Right atrium auricular region (tissue), 2 donors: ENCODE measurements around the gene LENG1. TPM values are rescaled to one million over a fixed set of nuclear protein-coding genes. Genes with fewer than 3 reads are reported as not detected.

ENCODE experiments used
- DNase-seq: peaks from one replicate; pipeline ENCODE4 v3.0.0-alpha.2; 2019; ENCODE audit warnings: low spot score
- H3K27ac ChIP-seq, 2 donors: fragments of 200-600 bp; sonication (generic); 1 replicate in 1 of 2; 2 replicates in 1 of 2; pipeline ENCODE4 v1.5.1; 2016 to 2019
- H3K27me3 ChIP-seq, 2 donors: fragments of 200-600 bp; sonication (generic); one replicate each; pipeline versions ENCODE4 v1.5.1 to v1.6.0; 2017 to 2019
- H3K36me3 ChIP-seq: fragments of 200-600 bp; sonication (generic); one replicate; pipeline ENCODE4 v1.5.1; 2016
- H3K4me1 ChIP-seq, 2 donors: fragments of 200-600 bp; sonication (generic); one replicate each; pipeline versions ENCODE4 v1.5.1 to v1.6.0; 2017 to 2019
- H3K4me3 ChIP-seq, 2 donors: fragments of 200-600 bp; sonication (generic); 1 replicate in 1 of 2; 2 replicates in 1 of 2; pipeline ENCODE4 v1.5.1; 2017 to 2019; ENCODE audit warnings: mild to moderate bottlenecking in 1 of 2, moderate library complexity in 1 of 2
- H3K9me3 ChIP-seq, 2 donors: fragments of 200-600 bp; sonication (generic); one replicate each; pipeline ENCODE4 v1.5.1; 2019
- total RNA-seq, 2 donors: library from RNA; depleted of rRNA; stranded (reverse); fragments of >200 nt; gene quantifications; one replicate each; pipeline ENCODE4 v1.1.0, GENCODE V29; 2016
- TF ChIP-seq, protein P1 (sequence below), 2 donors: fragments of 200-600 bp; sonication (generic); IDR thresholded peaks; one replicate each; pipeline ENCODE4 v1.5.1; 2019; ENCODE audit warnings: antibody characterized with exemption in 2 of 2

Gene LENG1
- total RNA-seq, 2 donors from 2014 or later, result 6.3 to 10.0 TPM

DNA sequence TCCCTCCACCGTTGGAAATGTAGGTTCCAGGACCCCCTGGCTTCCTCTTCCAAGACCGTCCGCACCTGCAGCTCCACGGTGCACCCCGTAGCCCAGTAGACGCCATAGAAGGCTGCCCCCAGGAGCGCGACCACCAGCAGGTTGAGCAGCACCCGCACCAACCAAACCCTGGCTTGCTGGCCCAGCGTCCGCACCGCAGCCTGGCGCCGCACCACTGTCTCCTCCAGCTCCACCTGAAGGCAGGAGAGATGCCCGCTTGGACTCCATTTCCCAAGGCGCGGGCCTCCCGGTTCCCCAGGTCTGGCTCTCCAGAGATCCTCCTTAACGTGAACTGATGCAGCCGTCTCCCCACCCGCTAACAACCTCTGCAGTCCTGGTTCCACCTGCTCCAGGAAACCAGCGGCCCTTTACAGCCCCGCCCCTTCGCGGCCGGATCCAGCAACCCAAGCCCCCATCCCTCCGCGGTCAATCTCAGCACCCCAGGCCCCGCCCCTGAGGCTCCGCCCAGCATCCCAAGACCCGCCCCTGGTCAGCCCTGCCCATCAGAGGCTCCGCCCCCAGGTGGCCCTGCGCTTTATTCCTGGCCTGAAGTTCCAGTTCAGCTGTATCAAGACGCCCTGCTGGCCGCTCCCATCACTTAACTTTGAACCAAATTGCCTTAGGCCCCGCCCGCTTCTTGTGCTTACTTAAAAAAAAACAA, 5.0 kb upstream of the LENG1 start:
- H3K27ac ChIP-seq, result no peak overlapping the region
- no peaks in the 10 kb centered on the region for H3K27me3 ChIP-seq
- no peaks in the 10 kb centered on the region for H3K36me3 ChIP-seq
- H3K4me1 ChIP-seq, result peaks cover 0 to 43% of the 10 kb centered on the region in 2 donors
- TF ChIP-seq, protein P1, sequence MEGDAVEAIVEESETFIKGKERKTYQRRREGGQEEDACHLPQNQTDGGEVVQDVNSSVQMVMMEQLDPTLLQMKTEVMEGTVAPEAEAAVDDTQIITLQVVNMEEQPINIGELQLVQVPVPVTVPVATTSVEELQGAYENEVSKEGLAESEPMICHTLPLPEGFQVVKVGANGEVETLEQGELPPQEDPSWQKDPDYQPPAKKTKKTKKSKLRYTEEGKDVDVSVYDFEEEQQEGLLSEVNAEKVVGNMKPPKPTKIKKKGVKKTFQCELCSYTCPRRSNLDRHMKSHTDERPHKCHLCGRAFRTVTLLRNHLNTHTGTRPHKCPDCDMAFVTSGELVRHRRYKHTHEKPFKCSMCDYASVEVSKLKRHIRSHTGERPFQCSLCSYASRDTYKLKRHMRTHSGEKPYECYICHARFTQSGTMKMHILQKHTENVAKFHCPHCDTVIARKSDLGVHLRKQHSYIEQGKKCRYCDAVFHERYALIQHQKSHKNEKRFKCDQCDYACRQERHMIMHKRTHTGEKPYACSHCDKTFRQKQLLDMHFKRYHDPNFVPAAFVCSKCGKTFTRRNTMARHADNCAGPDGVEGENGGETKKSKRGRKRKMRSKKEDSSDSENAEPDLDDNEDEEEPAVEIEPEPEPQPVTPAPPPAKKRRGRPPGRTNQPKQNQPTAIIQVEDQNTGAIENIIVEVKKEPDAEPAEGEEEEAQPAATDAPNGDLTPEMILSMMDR (IDR thresholded peaks at IDR 0.05), result no peak
- H3K9me3 ChIP-seq, result no peaks in the 10 kb centered on the region
- no peak overlapping the region for H3K4me3 ChIP-seq
- DNase-seq, result peak; percentile 68

DNA sequence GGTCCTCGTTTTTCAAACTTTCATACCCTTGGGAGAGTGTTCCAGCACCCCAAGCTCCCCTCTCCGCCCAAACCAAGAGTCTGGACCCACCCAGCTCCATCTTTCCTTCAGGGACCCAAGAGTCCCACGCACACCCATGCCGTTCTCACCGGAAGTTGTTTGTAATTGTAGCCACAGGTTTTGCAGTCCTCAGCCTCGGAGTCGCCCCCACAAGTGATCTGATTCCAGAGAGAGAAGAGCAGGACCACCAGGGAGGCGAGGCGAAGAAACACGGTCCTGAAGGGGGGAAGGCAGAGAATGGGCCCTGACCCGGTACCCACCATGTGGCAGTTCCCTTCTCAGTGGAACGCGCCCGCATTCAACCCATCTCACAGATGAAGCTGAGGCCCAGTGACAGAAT, 3.4 kb upstream of the LENG1 start:
- H3K9me3 ChIP-seq, result no peaks in the 10 kb centered on the region
- H3K27ac ChIP-seq, result no peak overlapping the region
- H3K27me3 ChIP-seq, result no peaks in the 10 kb centered on the region
- peak overlapping the region; percentile 18 to 51 for H3K4me3 ChIP-seq
- H3K4me1 ChIP-seq, result peaks cover 0 to 49% of the 10 kb centered on the region in 2 donors
- TF ChIP-seq, protein P1 (IDR thresholded peaks at IDR 0.05), result no peak
- peaks cover 3% of the 10 kb centered on the region for H3K36me3 ChIP-seq
- DNase-seq, result no peak

DNA sequence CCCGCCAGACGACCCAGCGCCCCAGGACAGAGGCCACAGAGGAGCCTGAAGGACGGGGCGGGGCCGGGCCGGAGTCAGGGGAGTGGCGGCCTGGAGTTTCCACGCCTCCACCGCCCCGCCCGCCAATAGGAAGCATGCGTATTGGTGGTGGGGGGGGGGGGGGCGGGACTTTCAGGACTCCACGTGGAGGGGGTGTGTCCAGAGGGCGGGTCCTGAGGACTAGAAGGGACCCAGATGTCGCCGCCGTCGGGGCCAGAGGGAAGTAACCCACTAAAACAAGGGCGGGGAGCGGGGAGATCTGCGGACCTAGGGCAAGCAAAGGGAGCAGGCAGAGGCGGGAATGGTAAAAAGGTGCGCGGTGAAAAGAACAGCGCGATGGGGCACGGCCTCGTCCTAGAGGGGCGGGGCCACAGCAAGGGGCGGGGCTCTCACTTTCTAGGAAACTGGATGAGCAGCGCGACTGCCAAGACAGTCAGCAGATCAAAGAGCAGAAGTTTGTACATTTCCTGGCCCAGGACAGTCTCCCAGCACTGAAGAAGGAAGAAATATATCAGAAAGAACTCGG, 2.8 kb upstream of the LENG1 start:
- TF ChIP-seq, protein P1 (IDR thresholded peaks at IDR 0.05), result no peak
- H3K27me3 ChIP-seq, result no peaks in the 10 kb centered on the region
- peaks cover 9% of the 10 kb centered on the region for H3K36me3 ChIP-seq
- peak overlapping the region; percentile 18 to 51 for H3K4me3 ChIP-seq
- H3K4me1 ChIP-seq, result peaks cover 0 to 49% of the 10 kb centered on the region in 2 donors
- H3K27ac ChIP-seq, result peak overlapping the region in 1 of 2 donors; percentile 31
- no peaks in the 10 kb centered on the region for H3K9me3 ChIP-seq
- DNase-seq, result peak; percentile 83

DNA sequence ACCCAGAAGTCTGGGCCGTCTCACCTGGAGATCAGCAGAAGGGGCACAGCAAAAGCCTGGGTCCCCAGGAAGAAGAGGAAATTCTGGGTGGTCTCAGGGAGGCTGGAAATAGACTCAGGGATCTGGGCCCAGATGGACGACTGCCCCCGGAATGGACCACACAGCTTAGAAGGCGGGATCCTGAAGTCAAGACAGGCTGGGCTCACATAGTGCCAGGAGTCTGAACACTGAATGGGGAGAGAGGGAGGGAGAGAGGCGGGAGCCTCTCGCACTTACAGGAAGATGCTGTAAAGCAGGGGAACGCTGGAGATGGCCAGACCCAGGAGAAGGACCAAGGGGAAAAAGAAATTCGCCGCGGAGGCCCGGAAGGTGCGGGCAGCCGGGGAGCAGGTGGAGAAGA, 1.3 kb upstream of the LENG1 start:
- Histone ChIP-seq H3K36me3 (peaks cover 23% of the 10 kb centered on the region), H3K4me3 (peak overlapping the region in 1 of 2 donors; percentile 79), H3K27ac (peak overlapping the region; percentile 77 to 86), H3K27me3 (no peaks in the 10 kb centered on the region), H3K9me3 (no peaks in the 10 kb centered on the region), H3K4me1 (peaks cover 0 to 49% of the 10 kb centered on the region in 2 donors)
- TF ChIP-seq, protein P1 (IDR thresholded peaks at IDR 0.05), result no peak
- DNase-seq, result no peak

DNA sequence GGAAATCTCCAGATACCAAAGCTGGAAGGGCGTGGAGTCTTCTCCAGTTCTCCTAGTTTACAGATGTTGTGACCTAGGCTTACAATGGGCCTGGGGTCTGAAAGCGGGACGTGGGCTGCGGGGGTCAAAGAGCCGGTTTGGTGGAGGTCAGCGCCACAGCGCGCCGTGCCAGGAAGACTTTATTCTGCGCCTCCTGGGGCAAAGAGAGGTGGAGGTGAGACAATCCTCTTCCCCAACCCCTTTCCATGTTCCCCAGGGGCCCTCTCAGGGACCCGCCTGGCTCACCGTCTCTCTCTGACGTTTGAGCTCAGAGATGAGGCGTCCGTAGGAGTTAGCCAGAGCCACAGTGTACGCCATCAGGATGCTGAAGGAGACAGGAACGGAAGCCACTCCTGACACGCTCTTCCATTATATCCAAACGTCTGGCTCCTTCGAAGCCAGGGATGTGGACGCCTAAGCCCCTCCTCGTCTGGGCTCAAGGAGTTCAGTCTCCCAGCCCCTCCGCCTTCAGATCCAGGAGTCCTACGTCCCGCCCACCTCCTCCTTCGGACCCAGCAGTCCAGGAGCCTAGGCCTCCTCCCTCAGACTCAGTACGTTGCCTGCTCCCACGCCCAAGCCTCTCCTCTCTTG, 776 bp upstream of the LENG1 start:
- H3K27ac ChIP-seq, result peak overlapping the region; percentile 77 to 86
- H3K4me3 ChIP-seq, result peak overlapping the region; percentile 49 to 79
- no peaks in the 10 kb centered on the region for H3K27me3 ChIP-seq
- no peaks in the 10 kb centered on the region for H3K9me3 ChIP-seq
- DNase-seq, result no peak
- TF ChIP-seq, protein P1 (IDR thresholded peaks at IDR 0.05), result no peak
- H3K4me1 ChIP-seq, result peaks cover 0 to 49% of the 10 kb centered on the region in 2 donors
- peaks cover 29% of the 10 kb centered on the region for H3K36me3 ChIP-seq
